Measurements from ENCODE around the gene MAD1L1.

MAD1L1 gene

GRCh38 chr7:2151801-2152612, 80.7 kb downstream of the MAD1L1 start:
- H3K4me1 ChIP-seq (ENCODE audit: control insufficient read depth, insufficient read depth, low read length), result no peaks in the 10 kb centered on the region
- H3K4me3 ChIP-seq (ENCODE audit: low read depth, low read length), result no peak overlapping the region
- peaks cover 6% of the 10 kb centered on the region for H3K36me3 ChIP-seq (ENCODE audit: control insufficient read depth, insufficient read depth, low read length)
- H3K9ac ChIP-seq (ENCODE audit: low read depth, low read length), result no peak overlapping the region
- H3K9me3 ChIP-seq (ENCODE audit: control insufficient read depth, insufficient read depth, low read length), result no peaks in the 10 kb centered on the region
- no peaks in the 10 kb centered on the region for H3K27me3 ChIP-seq (ENCODE audit: control insufficient read depth, insufficient read depth, low read length)

GRCh38 chr7:2151237-2151636, 81.5 kb downstream of the MAD1L1 start:
- Histone ChIP-seq H3K4me1 (ENCODE audit: control insufficient read depth, insufficient read depth, low read length) (no peaks in the 10 kb centered on the region), H3K9ac (ENCODE audit: low read depth, low read length) (no peak overlapping the region), H3K4me3 (ENCODE audit: low read depth, low read length) (no peak overlapping the region), H3K27me3 (ENCODE audit: control insufficient read depth, insufficient read depth, low read length) (no peaks in the 10 kb centered on the region), H3K9me3 (ENCODE audit: control insufficient read depth, insufficient read depth, low read length) (no peaks in the 10 kb centered on the region), H3K36me3 (ENCODE audit: control insufficient read depth, insufficient read depth, low read length) (peaks cover 10% of the 10 kb centered on the region)

- Histone ChIP-seq H3K4me1 (ENCODE audit: control insufficient read depth, insufficient read depth, low read length) (no peaks in the 10 kb centered on the region), H3K9me3 (ENCODE audit: control insufficient read depth, insufficient read depth, low read length) (no peaks in the 10 kb centered on the region), H3K9ac (ENCODE audit: low read depth, low read length) (no peak overlapping the region), H3K4me3 (ENCODE audit: low read depth, low read length) (no peak overlapping the region), H3K36me3 (ENCODE audit: control insufficient read depth, insufficient read depth, low read length) (peaks cover 14% of the 10 kb centered on the region), H3K27me3 (ENCODE audit: control insufficient read depth, insufficient read depth, low read length) (no peaks in the 10 kb centered on the region)
These were observed 82.3 kb downstream of the MAD1L1 start for GRCh38 chr7:2150445-2150815.

- Histone ChIP-seq H3K4me1 (ENCODE audit: control insufficient read depth, insufficient read depth, low read length) (no peaks in the 10 kb centered on the region), H3K36me3 (ENCODE audit: control insufficient read depth, insufficient read depth, low read length) (peaks cover 20% of the 10 kb centered on the region), H3K4me3 (ENCODE audit: low read depth, low read length) (no peak overlapping the region), H3K9ac (ENCODE audit: low read depth, low read length) (no peak overlapping the region), H3K27me3 (ENCODE audit: control insufficient read depth, insufficient read depth, low read length) (no peaks in the 10 kb centered on the region), H3K9me3 (ENCODE audit: control insufficient read depth, insufficient read depth, low read length) (no peaks in the 10 kb centered on the region)
These were observed 82.9 kb downstream of the MAD1L1 start for GRCh38 chr7:2149672-2150444.

- Histone ChIP-seq H3K27me3 (ENCODE audit: control insufficient read depth, insufficient read depth, low read length) (no peaks in the 10 kb centered on the region), H3K4me3 (ENCODE audit: low read depth, low read length) (no peak overlapping the region), H3K36me3 (ENCODE audit: control insufficient read depth, insufficient read depth, low read length) (peaks cover 27% of the 10 kb centered on the region), H3K9me3 (ENCODE audit: control insufficient read depth, insufficient read depth, low read length) (no peaks in the 10 kb centered on the region), H3K9ac (ENCODE audit: low read depth, low read length) (no peak overlapping the region), H3K4me1 (ENCODE audit: control insufficient read depth, insufficient read depth, low read length) (no peaks in the 10 kb centered on the region)
These were observed 83.9 kb downstream of the MAD1L1 start for GRCh38 chr7:2148814-2149213.

GRCh38 chr7:2148189-2148588, 84.6 kb downstream of the MAD1L1 start:
- Histone ChIP-seq H3K4me3 (ENCODE audit: low read depth, low read length) (no peak overlapping the region), H3K27me3 (ENCODE audit: control insufficient read depth, insufficient read depth, low read length) (no peaks in the 10 kb centered on the region), H3K36me3 (ENCODE audit: control insufficient read depth, insufficient read depth, low read length) (peaks cover 33% of the 10 kb centered on the region), H3K4me1 (ENCODE audit: control insufficient read depth, insufficient read depth, low read length) (no peaks in the 10 kb centered on the region), H3K9ac (ENCODE audit: low read depth, low read length) (no peak overlapping the region), H3K9me3 (ENCODE audit: control insufficient read depth, insufficient read depth, low read length) (no peaks in the 10 kb centered on the region)

- Histone ChIP-seq H3K36me3 (ENCODE audit: control insufficient read depth, insufficient read depth, low read length) (peaks cover 36% of the 10 kb centered on the region), H3K27me3 (ENCODE audit: control insufficient read depth, insufficient read depth, low read length) (no peaks in the 10 kb centered on the region), H3K9ac (ENCODE audit: low read depth, low read length) (no peak overlapping the region), H3K4me1 (ENCODE audit: control insufficient read depth, insufficient read depth, low read length) (no peaks in the 10 kb centered on the region), H3K9me3 (ENCODE audit: control insufficient read depth, insufficient read depth, low read length) (no peaks in the 10 kb centered on the region), H3K4me3 (ENCODE audit: low read depth, low read length) (no peak overlapping the region)
These were observed 85.9 kb downstream of the MAD1L1 start for GRCh38 chr7:2146676-2147472.

- H3K4me3 ChIP-seq (ENCODE audit: low read depth, low read length), result no peak overlapping the region
- H3K36me3 ChIP-seq (ENCODE audit: control insufficient read depth, insufficient read depth, low read length), result peaks cover 35% of the 10 kb centered on the region
- no peak overlapping the region for H3K9ac ChIP-seq (ENCODE audit: low read depth, low read length)
- no peaks in the 10 kb centered on the region for H3K27me3 ChIP-seq (ENCODE audit: control insufficient read depth, insufficient read depth, low read length)
- no peaks in the 10 kb centered on the region for H3K4me1 ChIP-seq (ENCODE audit: control insufficient read depth, insufficient read depth, low read length)
- no peaks in the 10 kb centered on the region for H3K9me3 ChIP-seq (ENCODE audit: control insufficient read depth, insufficient read depth, low read length)
These were observed 86.7 kb downstream of the MAD1L1 start for GRCh38 chr7:2145835-2146580.

GRCh38 chr7:2144926-2145325, 87.8 kb downstream of the MAD1L1 start:
- no peaks in the 10 kb centered on the region for H3K4me1 ChIP-seq (ENCODE audit: control insufficient read depth, insufficient read depth, low read length)
- H3K9me3 ChIP-seq (ENCODE audit: control insufficient read depth, insufficient read depth, low read length), result no peaks in the 10 kb centered on the region
- H3K27me3 ChIP-seq (ENCODE audit: control insufficient read depth, insufficient read depth, low read length), result no peaks in the 10 kb centered on the region
- H3K4me3 ChIP-seq (ENCODE audit: low read depth, low read length), result no peak overlapping the region
- peaks cover 35% of the 10 kb centered on the region for H3K36me3 ChIP-seq (ENCODE audit: control insufficient read depth, insufficient read depth, low read length)
- H3K9ac ChIP-seq (ENCODE audit: low read depth, low read length), result no peak overlapping the region

GRCh38 chr7:2143981-2144595, 88.7 kb downstream of the MAD1L1 start:
- Histone ChIP-seq H3K9ac (ENCODE audit: low read depth, low read length) (no peak overlapping the region), H3K9me3 (ENCODE audit: control insufficient read depth, insufficient read depth, low read length) (no peaks in the 10 kb centered on the region), H3K4me1 (ENCODE audit: control insufficient read depth, insufficient read depth, low read length) (no peaks in the 10 kb centered on the region), H3K36me3 (ENCODE audit: control insufficient read depth, insufficient read depth, low read length) (peaks cover 35% of the 10 kb centered on the region), H3K4me3 (ENCODE audit: low read depth, low read length) (no peak overlapping the region), H3K27me3 (ENCODE audit: control insufficient read depth, insufficient read depth, low read length) (no peaks in the 10 kb centered on the region)

- no peaks in the 10 kb centered on the region for H3K9me3 ChIP-seq (ENCODE audit: control insufficient read depth, insufficient read depth, low read length)
- H3K9ac ChIP-seq (ENCODE audit: low read depth, low read length), result no peak overlapping the region
- peaks cover 35% of the 10 kb centered on the region for H3K36me3 ChIP-seq (ENCODE audit: control insufficient read depth, insufficient read depth, low read length)
- no peaks in the 10 kb centered on the region for H3K27me3 ChIP-seq (ENCODE audit: control insufficient read depth, insufficient read depth, low read length)
- no peak overlapping the region for H3K4me3 ChIP-seq (ENCODE audit: low read depth, low read length)
- H3K4me1 ChIP-seq (ENCODE audit: control insufficient read depth, insufficient read depth, low read length), result no peaks in the 10 kb centered on the region
These were observed 89.3 kb downstream of the MAD1L1 start for GRCh38 chr7:2143450-2143849.
